NCI-H2081 (cell line): ENCODE results near the gene CDH13.

Source experiments
- DNase-seq, 2 experiments: peaks; one replicate each; lab custom pipeline; 2025; lab: John Stamatoyannopoulos, UW

The CDH13 gene

GRCh38 chr16:83807710-83808572, 1181.2 kb downstream of the CDH13 start, which contains the start of gene HSBP1:
Gene HSBP1 (plus strand): TSS chr16:83807978. CDS start chr16:83808077, 99 bp downstream.
- DNase-seq: peak; percentile 78 to 86

GRCh38 chr16:83808573-83809014, 1181.8 kb downstream of the CDH13 start:
- DNase-seq: no peak

DNA sequence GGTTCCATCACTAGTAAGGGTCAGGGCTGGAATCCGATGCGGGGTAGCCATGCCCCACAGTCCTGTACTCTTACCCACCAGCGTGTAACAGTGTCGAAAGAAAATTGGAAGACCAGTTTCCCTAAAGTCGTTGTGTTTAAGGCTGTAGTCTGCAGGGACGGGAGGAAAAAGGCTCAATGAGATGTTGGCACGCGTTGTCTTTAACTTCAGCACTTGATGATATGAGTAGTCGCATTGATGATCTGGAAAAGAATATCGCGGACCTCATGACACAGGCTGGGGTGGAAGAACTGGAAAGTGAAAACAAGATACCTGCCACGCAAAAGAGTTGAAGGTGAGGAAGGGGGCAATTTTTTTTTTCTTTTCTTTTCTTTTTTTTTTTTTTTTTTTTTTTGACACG, 1182.3 kb downstream of the CDH13 start:
- no peak for DNase-seq

DNA sequence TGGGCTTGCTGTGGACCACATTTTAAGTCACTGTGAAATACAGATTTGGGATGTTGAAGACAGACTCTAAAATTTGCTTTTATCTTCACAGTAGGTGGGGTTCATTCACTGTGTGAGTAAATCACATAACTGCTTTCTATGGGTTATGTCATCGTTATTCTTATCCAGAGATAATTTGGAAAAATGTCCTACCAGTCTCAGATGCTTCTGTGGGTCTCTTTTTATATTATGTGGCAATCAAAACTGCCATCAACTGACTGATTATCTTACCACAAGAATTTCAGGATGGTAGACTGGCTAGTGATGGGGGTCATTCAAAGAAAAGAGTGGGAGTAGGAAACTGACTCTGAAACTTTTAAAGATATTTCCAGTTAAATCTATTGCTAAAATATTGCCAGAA, 1184.1 kb downstream of the CDH13 start:
- DNase-seq: no peak

- DNase-seq: peak; percentile 27 to 73
Observed at GRCh38 chr16:83813823-83814658, 1187.3 kb downstream of the CDH13 start.

DNA sequence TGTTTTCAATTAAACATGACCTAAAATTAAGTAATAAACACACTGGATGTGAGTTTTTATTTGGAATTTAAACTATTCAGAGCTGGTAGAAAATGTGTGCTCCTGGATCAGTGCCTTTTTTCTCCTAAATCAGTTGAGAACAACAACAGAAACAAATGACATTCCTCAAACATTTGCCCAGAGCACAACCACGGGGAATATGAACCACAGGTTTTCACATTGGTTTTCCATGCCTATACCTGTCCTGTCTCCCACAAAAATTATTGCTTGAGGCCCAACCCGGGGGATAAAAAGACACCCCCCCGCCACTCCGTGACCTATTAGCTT, 1187.9 kb downstream of the CDH13 start:
- DNase-seq: no peak

- no peak for DNase-seq
Observed at GRCh38 chr16:83817022-83817421, 1190.3 kb downstream of the CDH13 start.

- DNase-seq: no peak
Observed at GRCh38 chr16:83818276-83818675, 1191.5 kb downstream of the CDH13 start.

GRCh38 chr16:83819361-83819760, 1192.6 kb downstream of the CDH13 start:
- no peak for DNase-seq

DNA sequence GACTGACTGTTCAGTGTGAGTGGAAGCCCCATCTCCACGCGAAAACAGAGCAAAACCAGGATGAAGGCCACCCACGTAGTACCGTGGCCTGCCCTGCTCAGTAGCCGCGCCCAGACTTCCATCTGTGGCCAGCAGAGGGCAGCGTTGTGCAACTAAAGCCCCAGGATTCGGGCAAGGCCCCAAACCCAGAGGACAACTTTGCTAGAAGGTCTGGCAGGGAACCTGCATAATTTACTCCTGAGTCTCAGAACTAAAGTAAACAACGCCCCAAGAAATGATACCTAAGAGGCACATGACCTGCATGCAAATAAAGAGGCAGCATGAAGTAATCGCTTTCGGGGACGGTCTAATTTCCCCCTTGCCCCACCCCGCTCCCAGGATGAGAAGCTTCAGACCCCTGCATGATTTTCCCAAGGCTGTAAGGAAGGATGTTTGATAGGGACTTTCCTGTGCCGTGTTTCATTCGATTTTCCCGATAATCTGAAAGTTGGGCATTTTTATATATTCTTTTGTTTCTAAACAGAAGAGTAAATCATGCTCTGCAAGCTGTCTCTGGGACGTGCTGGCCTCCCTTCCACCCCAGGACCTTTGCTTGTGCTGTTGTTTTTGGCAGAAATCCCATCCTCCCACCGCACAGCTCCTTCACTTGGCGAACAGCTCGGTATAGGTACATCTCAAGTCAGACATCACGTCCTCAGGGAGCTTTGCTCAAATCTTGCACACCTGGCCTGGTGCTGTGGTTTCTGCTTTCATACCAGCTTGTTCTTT, 1199.6 kb downstream of the CDH13 start:
- peak; percentile 25 to 52 for DNase-seq

- DNase-seq: no peak
Observed at GRCh38 chr16:83830091-83830768, 1203.5 kb downstream of the CDH13 start.

DNA sequence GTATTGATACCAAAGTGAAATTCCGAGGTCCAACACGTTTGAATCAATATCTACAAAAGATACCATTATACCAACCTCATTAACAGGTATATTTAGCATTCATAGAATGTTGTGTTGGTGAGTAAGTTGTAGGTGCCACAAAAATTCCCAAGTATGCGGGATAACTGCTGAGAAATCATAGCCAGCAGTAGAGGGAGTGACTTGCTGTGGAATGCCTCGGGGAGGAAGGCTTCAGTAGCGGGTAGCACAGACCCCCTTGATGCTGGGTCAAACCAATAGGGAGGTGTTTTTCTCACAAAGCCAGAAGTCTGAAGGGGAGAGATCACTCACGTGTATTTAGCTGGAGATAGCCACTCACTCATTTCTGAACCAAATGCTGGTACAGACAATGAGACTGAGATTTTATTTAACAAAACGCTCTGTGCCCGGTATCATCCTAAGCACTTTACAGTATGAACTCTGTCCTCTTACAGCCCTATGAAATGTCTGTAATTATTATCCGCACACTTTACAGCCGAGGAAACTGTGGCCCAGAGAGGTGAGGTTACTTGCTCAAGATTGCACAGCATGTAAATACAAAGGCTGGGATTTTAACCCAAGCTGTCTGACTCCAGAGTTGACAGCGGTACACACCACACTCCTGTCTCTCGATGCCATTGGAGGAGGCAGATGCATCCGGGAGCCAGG, 1204.1 kb downstream of the CDH13 start:
- DNase-seq: no peak

DNA sequence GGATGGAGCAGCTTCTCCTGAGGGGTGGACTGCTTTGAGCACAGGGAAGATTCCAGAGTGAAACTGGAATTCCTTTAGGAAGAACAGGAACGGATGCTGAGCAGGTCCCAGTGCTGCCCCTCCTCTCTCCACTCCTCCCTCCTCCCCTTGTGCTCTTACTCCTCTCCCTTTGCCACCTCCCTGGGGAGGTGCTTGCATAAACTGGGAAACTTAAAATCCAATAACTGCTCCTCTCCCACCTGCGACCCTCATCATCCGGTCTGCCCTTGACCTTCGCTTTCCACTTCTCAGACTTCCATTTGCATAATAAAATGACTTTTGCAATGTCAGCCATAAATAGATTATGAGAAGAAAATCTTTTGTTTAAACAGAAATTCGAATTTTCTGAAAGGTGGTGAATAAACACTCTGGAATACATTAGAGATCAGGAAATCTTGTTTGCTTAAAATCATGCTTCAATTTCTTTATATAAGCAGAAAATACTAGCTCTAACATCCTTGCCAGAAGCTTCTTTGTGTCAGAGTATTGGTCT, 1204.8 kb downstream of the CDH13 start:
- DNase-seq: no peak

DNA sequence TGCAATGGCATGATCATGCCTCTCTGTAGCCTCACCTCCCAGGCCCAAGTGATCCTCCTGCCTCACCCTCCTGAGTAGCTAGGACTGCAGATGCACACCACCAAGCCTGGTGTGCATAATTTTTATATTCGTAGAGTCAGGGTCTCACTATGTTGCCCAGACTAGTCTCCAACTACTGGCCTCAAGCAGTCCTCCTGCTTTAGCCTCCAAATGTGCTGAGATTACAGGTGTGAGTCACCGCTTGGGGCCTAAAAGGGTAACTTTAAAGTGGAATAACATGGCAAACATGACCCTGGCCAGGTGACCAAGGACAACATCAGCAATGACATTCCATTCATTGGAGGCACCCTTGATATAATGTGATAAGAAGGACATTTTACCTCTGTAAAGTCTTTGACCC, 1207.2 kb downstream of the CDH13 start:
- no peak for DNase-seq

GRCh38 chr16:83835586-83836566, 1209.1 kb downstream of the CDH13 start:
- peak in 1 of 2 experiments; percentile 27 for DNase-seq

GRCh38 chr16:83837566-83837965, 1210.8 kb downstream of the CDH13 start:
- DNase-seq: no peak

- DNase-seq: no peak
Observed at GRCh38 chr16:83838151-83838550, 1211.4 kb downstream of the CDH13 start.

DNA sequence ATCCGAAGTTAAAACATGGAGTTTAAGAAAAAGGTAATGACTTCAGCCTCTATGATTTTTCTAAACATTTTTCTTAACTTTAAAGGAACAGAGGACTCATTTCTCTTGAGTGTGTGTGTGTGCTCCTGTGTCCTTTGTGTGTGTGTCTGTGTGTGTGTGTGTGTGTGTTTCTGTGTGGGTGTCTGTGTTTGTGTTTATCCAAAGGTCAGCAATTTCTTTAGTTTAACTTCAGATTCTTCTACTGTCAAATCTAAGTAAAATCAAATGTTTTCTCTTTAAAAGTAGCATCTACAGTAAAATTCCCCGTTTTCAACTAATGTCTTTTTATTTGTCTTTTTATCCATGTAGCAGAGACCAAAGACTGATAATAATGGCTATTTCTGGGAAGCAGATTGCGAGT, 1212.8 kb downstream of the CDH13 start:
- no peak for DNase-seq

DNA sequence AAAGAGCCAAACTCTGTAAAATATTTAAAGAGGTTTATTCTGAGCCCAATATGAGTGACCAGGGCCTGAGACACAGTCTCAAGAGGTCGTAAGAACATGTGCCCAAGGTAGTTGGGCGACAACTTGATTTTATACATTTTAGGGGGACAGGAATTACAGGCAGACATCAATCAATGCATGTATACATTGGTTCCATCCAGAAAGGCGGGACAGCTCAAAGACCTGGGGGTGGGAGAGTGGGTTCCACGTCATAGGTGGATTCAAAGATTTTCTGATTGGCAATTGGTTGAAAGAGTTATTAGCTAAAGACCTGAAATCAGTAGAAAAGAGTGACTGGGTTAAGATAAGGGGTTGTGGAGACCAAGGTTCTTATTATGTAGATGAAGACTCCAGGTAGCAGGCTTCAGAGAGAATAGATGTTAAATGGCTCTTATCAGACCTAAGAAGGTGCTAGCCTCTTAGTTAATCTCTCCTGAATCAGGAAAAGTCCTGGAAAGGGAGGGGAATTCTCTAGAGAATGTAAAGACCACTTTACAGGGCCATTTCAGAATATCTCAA, 1213.4 kb downstream of the CDH13 start:
- DNase-seq: no peak
